ENCODE results near the gene TANC2.

TANC2 gene

GRCh38 chr17:63015824-63016223, 49.8 kb downstream of the TANC2 start:
- DNase-seq: no peak

Measured in NCI-H2227 treated with DMSO at 0.1 percent for 48 hours (cell line).